Measurements from ENCODE around the gene CAMKV. TPM values are rescaled to one million over a fixed set of nuclear protein-coding genes. Genes with fewer than 3 reads are reported as not detected.

The CAMKV gene
- total and polyA plus RNA-seq, 2 of the 8 experiments (the other 6 are each of a cell fraction or from before 2014, with no cell fraction given) = 56.3 to 66.4 TPM

GRCh38 chr3:49842843-49843517, 26.7 kb downstream of the CAMKV start (continued):
- no peak for TF ChIP-seq BCL11A (IDR thresholded peaks at IDR 0.05; ENCODE audit: low read depth in 2 of 2, low read length in 2 of 2)
- no peak for TF ChIP-seq MAX (IDR thresholded peaks at IDR 0.05)
- no peak for TF ChIP-seq BRCA1 (IDR thresholded peaks at IDR 0.05; ENCODE audit: low read depth, low read length)
- TF ChIP-seq RAD21 (IDR thresholded peaks at IDR 0.05 in 1 of 2, conservative IDR thresholded peaks at IDR 0.05 in 1 of 2; ENCODE audit: low read depth in 2 of 2, low read length in 2 of 2) = no peak
- no peak for TF ChIP-seq TCF12 (IDR thresholded peaks at IDR 0.05; ENCODE audit: low read depth, low read length)
- TF ChIP-seq TAF1 (IDR thresholded peaks at IDR 0.05; ENCODE audit: low read depth, low read length) = no peak
- no peak for TF ChIP-seq HDAC2 (IDR thresholded peaks at IDR 0.05; ENCODE audit: borderline replicate concordance in 1 of 2, low read depth in 2 of 2, low read length in 2 of 2)
